GM18499 (cell line): ENCODE measurements around the gene ST8SIA5.

Experiments used
- ATAC-seq: cut with Tn5 transposase; IDR thresholded peaks from one replicate; pipeline ENCODE4 v1.9.1; 2021; ENCODE audit warnings: moderate number of reproducible peaks; ENCODE audit not compliant: insufficient read depth, unreplicated experiment

The ST8SIA5 gene

GRCh38 chr18:46636040-46636630 is 120.7 kb downstream of the ST8SIA5 start:
- ATAC-seq: no peak

- no peak for ATAC-seq
Observed at GRCh38 chr18:46632401-46633071, 124.3 kb downstream of the ST8SIA5 start.

- ATAC-seq: no peak
Observed at GRCh38 chr18:46630991-46631390, 125.9 kb downstream of the ST8SIA5 start.

- ATAC-seq: no peak
Observed at GRCh38 chr18:46630160-46630559, 126.7 kb downstream of the ST8SIA5 start.

- ATAC-seq: no peak
Observed at GRCh38 chr18:46629361-46629760, 127.5 kb downstream of the ST8SIA5 start.

- ATAC-seq: no peak
Observed at GRCh38 chr18:46628206-46628605, 128.6 kb downstream of the ST8SIA5 start.

- no peak for ATAC-seq
Observed at GRCh38 chr18:46627136-46627535, 129.7 kb downstream of the ST8SIA5 start.

GRCh38 chr18:46625069-46625468 is 131.8 kb downstream of the ST8SIA5 start:
- ATAC-seq: no peak

GRCh38 chr18:46624127-46624526 is 132.7 kb downstream of the ST8SIA5 start:
- no peak for ATAC-seq

- no peak for ATAC-seq
Observed at GRCh38 chr18:46623541-46623940, 133.3 kb downstream of the ST8SIA5 start.

GRCh38 chr18:46622999-46623398 is 133.9 kb downstream of the ST8SIA5 start:
- ATAC-seq: no peak

- no peak for ATAC-seq
Observed at GRCh38 chr18:46622451-46622850, 134.4 kb downstream of the ST8SIA5 start.

- ATAC-seq: no peak
Observed at GRCh38 chr18:46621871-46622270, 135.0 kb downstream of the ST8SIA5 start.

GRCh38 chr18:46621111-46621766 is 135.6 kb downstream of the ST8SIA5 start:
- no peak for ATAC-seq

GRCh38 chr18:46619559-46619958 is 137.3 kb downstream of the ST8SIA5 start:
- no peak for ATAC-seq
